8988T (cell line): Measurements from ENCODE around the gene MACROD2.
A peak's percentile ranks its signal among the peaks of the same experiment; 100 is the strongest.

Source experiments
- DNase-seq: peaks from one replicate; pipeline ENCODE4 v3.0.0; 2011

The MACROD2 gene

DNA sequence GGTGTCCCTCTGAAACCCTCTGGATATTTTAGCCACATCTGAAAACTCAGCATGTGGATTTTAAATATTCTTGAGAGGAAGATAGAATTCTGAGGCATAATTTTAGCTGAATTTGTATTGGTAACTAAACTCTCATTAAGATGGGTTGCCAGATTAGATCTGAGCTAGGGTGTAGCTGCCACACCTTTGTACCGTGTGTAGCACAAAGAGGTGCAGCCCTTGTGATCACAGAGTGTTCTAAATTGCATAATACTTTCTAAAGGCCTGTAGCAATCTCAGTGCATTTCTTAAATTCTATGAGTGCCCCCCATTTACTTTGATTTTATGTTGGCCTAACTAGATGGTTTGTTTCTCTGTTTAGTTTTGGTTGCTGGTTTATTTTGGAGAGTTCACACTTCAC lies 289.1 kb downstream of the MACROD2 start:
- DNase-seq: no peak

GRCh38 chr20:14288341-14289330 lies 293.3 kb downstream of the MACROD2 start:
- DNase-seq: no peak

- no peak for DNase-seq
Observed at GRCh38 chr20:14291502-14291901, 296.2 kb downstream of the MACROD2 start.

DNA sequence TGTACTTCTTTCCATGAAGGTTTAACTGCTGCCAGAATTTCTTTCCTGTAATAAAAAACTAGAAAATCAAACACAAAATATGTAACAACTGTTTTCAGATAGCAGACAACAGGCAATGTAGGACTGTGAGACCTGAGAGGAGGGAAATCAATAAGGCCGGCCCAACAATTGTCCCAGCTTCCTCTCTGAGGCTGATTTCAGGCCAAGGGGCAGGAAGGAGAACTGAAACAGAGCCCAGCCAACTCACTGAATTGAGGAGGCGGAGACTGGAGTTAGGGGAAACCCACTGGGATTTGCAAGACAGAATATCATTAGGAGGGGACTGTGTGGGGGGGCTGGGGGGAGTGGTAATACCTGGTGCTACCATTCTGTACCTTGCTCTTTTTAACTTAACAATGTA lies 299.9 kb downstream of the MACROD2 start:
- no peak for DNase-seq

GRCh38 chr20:14295770-14296309 lies 300.5 kb downstream of the MACROD2 start:
- DNase-seq: no peak

GRCh38 chr20:14299831-14300230 lies 304.5 kb downstream of the MACROD2 start:
- no peak for DNase-seq

DNA sequence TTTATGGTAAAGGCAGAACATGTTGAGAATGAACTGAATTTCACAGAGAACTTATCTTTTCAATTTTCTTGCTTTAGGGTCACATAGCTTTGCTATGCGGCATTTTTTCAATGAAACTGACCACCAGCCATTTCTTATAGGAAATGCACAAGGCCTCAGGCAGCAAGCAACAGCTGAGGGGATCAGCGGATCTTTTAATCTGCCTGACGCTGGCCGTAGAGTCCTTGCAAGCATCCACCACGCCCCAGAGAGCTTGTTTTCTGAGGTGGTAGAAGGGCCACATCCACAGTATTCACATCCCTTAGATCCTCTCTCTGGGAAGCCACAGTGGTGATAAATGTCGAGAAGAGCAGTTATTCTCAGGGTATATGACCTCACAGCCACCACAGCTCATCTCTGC lies 307.8 kb downstream of the MACROD2 start:
- DNase-seq: no peak

DNA sequence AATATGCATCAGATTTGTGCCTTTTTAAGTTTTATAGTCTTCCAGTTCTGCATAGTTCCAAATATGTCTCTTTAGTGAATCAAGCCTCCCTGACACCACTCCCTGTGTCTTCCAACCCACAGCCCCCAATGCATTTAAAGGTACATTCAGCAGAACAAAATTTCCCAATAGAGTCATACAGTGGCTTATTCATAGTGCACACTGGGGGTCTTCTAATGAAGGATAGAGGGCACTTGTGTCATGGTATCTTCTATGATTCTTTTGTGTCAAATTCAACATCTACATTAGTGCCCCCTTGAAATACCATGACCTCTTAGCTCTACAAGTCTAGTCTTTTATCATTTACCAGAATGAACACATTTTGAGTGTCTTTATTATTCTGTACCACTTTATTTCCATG lies 308.3 kb downstream of the MACROD2 start:
- no peak for DNase-seq

DNA sequence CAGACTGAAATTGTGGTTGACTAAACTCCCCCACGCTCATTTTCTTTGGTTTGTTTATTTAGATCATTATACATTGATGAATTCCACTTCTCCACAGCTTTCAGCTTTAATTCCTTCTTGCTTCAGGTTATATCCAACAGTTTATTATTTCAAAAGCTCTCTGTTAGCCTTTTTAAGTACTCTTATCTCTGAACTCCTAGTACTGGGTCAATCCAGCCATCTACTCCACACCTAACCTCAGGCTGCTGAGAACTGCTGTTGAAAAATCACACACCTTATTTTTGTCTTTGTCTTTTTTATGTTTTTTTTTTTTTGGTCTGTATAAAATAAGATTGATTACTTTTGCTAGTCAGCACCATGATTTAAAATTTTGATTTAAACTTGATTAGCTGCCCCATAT lies 309.2 kb downstream of the MACROD2 start:
- no peak for DNase-seq

DNA sequence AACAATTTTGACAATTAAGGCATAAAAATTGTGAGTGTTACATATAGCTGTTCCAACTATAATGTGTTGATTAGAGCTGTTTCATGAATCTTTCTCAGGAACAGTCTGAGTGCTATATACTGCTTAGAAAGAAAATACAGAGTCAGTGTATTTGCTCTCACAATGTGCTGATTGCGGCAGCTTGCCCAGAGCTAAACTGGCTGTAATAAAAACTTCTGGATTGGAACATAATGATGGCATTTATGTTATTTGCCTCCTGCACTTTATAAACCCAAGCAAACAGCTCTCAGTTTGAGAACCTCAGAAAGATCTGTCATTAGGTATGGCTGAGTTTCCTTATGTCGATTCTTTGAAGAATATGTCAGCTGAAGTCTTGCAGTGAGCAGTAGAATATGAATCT lies 312.6 kb downstream of the MACROD2 start:
- DNase-seq: no peak

DNA sequence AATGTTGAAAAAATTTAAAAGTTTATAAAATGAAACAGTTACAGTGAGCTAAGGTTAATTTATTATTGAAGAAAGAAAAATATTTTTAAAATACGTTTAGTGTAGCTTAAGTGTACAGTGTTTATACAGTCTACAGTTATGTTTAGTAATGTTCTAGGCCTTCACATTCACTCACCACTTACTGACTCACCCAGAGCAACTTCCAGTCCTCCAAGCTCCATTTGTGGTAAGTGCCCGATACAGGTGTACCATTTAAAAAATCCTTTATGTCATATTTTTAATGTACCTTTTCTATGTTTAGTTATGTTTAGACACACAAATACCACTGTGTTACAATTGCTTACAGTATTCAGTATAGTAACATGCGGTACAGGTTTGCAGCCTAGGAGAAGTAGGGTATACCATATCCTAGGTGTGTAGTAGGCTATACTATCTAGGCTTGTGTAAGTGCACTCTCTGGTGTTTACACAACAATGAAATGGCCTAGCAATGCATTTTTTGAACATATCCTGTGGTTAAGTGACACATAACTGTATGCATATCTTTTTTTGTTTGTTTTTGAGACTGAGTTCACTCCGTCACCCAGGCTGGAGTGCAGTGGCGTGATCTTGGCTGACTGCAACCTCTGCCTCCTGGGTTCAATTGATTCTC lies 315.8 kb downstream of the MACROD2 start:
- DNase-seq: no peak

DNA sequence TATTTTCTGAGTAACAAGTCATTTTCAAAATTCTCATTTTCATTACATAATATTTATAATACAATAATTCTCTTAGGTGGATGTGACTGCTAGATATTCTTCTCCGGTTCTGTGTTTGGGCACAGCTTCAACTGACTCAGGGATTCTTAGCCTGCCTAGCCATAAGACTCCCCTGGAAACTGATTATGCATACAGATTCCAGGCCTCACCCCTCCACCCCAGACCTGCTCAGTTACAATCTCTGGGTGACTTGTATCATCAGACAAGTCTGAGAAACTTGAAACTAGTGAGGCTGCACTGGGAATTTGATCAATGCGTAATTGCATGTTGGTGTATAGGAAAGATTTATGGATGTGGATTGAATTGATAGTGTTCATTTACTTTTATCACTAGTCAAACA lies 316.7 kb downstream of the MACROD2 start:
- no peak for DNase-seq

DNA sequence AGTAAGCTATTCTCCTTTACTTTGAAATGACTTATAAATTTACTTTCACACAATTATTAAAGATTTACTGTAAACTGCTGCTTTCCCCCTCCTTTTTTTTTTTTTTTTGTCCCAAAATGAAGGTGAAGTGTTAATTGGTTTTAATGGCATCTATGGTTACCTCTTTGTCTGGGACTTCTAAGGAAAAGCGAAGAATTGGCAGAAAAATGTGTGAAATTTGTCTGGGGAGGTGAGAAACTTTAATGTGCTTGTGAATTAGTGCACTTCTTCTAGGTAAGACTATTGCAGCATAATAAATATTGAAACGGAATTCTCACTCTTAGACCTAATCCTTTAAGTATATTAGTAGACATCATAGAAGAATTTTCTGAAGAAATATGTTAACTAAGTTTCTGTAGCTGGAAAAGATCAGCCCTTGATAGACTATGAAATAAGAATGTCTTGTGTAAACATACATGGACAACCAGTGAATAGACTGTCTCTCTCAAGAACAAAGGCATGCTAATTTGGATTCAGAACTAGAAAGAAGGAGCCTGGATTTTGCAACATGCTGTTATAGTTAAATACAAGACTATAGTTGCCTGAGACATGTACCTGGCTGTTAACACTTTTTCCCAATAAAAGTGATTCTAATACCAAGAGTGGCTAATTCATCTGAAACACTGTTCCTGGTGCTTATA lies 318.2 kb downstream of the MACROD2 start:
- DNase-seq: no peak

DNA sequence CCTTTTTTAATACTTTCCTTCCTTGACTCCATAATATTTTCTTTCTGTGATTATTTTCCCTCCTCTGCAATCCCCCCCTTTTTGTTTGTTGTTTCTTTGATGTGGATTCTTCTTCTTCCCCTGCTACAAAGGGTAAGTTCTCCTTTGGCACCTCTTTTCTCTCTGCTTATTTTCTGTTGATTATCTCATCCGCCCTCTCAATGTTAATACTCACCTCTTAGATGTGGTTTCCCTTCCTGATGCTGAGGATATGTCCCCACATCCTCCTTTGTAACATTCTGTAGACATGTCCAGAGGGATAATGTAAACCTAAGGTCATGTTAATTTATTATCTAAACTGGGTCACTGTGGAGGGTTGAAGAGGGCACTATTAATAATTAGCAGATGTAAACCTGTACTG lies 324.4 kb downstream of the MACROD2 start:
- DNase-seq: no peak

DNA sequence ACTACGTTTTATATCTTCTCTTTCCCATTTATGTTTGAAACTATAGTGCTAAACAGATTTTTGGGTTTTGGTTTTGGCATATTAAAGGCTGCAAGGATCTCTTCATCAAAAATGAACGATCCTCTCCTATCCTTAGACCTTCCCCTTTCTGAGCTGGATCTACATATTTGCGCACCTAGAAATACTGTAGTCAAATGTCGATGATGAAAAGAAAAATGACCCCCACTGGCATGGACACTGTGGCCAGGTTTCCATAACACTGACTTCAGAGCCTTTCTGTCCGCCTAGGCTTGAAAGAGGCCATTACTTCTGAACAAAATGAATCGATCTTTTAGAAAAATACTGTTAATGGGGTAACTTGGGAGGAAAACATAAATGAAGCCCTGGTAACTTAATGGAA lies 336.3 kb downstream of the MACROD2 start:
- DNase-seq: no peak

- DNase-seq: no peak
Observed at GRCh38 chr20:14332866-14333265, 337.6 kb downstream of the MACROD2 start.

- DNase-seq: no peak
Observed at GRCh38 chr20:14333721-14334120, 338.4 kb downstream of the MACROD2 start.

DNA sequence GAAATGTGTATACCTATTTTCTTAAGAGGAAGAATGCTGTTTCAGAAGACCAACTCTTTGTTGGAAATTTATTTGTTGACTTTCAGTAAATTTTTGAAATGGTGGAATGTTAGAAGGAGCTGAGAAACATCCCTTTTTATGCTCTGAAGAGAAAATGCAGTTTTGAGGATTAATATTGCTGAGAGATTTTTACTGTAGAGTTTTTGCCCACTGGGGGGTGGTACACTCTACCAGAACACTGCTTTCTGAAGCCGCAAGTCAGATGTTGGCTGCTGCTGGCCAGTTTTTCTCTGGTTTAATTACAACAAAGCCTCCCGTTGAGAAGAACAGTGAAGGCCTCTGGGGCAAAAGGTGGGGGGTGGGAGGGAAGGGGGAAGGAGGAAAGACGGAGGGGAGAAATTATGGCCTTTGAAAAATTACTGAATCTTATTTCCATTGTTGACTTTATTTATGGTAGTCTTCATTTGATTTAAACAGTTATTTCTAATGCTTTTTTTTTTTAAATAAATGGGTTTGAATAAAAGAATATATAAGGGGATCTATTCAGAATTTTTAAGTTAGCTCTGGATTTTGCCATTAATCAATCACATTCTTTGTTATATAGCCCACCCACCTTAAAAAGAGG lies 339.1 kb downstream of the MACROD2 start:
- no peak for DNase-seq

GRCh38 chr20:14335052-14335451 lies 339.7 kb downstream of the MACROD2 start:
- DNase-seq: no peak

DNA sequence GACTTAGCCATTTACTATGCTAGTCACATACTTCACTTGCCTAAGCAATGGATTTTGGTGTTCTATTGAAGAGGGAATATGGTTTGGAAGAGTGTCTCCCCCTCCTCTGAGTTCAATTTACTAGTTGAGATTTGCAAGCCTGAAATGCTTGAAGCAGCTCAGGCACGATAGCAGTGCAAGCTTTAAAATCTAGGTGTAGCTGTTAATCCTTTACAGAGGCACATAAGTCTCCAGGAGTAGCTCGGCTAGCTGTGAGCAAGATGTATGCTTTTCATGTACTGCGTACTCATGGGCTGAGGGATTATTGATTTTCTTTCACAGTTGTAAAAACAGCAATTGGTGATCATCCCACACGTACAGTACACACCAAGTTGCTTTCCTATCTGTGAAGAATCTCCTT lies 341.4 kb downstream of the MACROD2 start:
- DNase-seq: no peak

GRCh38 chr20:14337400-14338171 lies 342.3 kb downstream of the MACROD2 start, which contains the start of gene FLRT3:
TSS of gene FLRT3 (minus strand) at chr20:14337612. CDS start at chr20:14327506, 10,106 bp downstream.
- DNase-seq: peak; percentile 41

DNA sequence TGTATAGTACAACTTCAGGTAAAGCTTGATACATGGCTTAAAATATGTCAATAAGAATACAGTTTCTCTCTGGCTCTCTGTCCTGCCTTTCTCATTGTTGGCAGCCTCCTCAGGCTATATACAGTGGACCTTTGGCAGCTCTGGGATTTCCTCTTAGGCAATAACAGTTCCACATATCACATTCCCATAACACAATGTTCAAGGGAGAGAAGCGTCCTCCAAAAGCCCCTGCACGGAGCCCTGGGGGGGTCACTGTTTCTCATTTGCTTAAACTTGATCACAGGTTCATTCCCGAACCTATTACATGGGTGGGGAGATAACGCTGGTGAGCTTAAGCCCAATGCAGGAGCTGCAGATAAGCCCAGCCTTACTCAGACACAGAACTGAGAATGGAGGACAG lies 346.5 kb downstream of the MACROD2 start:
- no peak for DNase-seq
